ENCODE data around the gene GTF2IRD1. TPM values are rescaled to one million over a fixed set of nuclear protein-coding genes. Genes with fewer than 3 reads are reported as not detected.
"Not testable (repeated sequence)": the region's sequence is repeated elsewhere in the genome, so short reads cannot be mapped to it uniquely, and the experiment has no call there.

The GTF2IRD1 gene
- polyA plus RNA-seq, 3 donors, result 4.0 to 10.1 (median 9.1) TPM

DNA sequence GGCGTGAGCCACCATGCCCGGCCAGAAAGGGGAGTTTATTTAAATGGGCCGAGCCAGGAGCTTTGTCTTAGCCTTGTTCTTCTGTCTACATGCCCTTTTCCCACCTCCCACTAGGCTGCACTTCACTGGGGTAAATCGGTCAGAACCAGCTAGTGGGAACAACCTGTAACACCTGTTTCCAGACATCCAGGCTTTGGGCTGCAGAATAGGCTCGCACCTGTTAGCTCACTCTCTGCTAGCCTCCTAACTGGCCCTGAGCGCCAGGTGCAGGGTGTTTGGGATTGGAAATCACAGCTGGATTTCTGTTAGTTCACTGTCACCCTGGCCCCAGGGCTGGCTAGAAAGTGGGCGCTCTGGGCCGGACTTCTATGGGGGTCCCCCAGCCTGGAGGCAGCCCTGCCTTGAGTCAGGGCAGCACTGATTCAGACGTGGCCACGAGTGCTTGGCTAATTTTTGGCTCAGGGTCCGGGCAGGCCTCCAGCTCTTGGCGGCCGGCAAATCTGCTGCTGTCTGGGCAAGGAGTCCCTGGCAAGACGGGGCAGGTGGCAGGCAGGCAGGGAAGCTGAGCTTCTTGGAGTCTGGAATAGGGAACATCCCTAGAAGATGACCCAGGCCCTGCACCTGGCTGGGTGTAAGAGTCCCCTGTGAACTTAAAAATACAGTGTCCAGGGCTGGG is 48.6 kb downstream of the GTF2IRD1 start:
- 44 to 84% (median 81%) methylated on average over 14 of the region's 14 CpGs for WGBS, 3 donors
- H3K27ac ChIP-seq (ENCODE audit: low read depth, low read length), result no peak overlapping the region

DNA sequence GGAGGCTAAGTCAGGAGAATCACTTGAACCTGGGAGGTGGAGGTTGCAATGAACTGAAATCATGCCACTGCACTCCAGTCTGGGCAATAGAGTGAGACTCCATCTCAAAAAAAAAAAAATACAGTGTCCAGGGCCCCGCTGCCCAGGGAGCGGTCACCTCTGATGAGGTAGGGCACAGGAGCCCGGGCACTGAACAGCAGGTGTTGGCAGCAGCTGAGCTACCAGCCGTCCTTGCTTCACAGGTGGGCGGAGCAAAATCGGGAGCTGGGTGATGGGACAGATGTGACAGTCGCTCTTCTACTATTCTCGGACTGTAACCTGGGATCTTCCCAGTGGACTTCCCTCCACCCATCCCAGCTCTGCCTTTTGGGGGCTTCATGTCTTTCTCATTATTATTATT is 49.4 kb downstream of the GTF2IRD1 start:
- no peak overlapping the region for H3K27ac ChIP-seq (ENCODE audit: low read depth, low read length)
- WGBS, 3 donors, result 59 to 93% (median 93%) methylated on average over 8 of the region's 8 CpGs

DNA sequence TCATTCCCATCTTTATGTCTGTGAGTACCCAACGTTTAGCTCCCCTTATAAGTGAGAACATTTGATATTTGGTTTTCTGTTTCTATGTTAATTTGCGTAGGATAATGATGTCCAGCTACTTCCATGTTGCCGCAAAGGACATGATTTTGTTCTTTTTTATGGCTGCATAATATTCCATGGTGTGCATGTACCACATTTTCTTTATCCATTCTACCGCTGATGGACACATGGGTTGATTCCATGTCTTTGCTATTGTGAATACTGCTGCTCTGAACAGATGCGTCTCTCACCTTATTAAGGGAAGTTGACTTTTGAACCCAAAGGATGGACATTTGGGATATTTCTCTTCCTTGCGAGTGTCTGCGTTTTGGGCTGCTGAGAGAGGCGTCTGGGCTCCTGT is 50.2 kb downstream of the GTF2IRD1 start:
- WGBS, 3 donors, result 96 to 98% (median 97%) methylated on average over 8 of the region's 8 CpGs
- H3K27ac ChIP-seq (ENCODE audit: low read depth, low read length), result no peak overlapping the region

DNA sequence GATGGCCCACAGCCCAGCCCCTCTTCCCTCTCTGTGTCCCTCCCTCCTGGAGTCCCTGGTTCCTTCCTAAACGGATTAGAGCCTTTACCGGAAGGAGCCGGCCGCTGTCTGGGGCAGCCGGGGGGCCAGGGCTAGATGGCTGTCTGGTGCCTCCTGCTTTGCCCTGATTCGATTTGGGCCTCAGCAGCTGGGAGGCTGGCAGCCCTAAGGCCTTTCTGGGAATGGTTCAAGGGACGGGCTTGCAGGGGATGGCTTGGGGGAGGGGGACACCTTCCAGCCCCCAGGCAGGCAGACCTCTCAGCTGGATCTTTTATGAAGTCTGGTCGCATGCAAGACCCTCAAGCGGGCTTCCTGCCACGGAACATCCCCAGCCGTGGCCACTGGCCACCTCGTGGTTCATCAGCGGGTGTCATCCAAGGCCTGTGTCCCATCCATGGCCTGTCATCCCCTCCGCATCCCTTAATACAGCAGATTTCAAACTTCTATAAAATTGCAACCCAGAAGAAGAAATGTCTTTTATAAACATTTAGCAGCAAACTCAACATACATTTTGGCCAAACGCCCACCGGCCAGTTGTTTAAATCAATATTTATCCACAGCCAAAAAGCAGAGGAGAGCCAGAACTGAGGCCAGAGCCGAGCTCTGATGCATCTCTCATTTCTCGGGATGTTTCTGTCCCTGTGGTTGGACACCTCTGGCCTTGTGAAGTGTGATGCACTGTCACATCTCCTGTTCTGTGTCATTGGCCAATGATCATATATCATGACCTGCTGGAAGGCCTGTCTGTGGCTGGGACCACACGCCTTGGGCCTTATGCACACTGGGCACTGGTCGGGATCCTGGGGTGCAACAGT is 52.0 kb downstream of the GTF2IRD1 start:
- 70 to 82% (median 76%) methylated on average over 20 of the region's 20 CpGs for WGBS, 3 donors
- no peak overlapping the region for H3K27ac ChIP-seq (ENCODE audit: low read depth, low read length)

DNA sequence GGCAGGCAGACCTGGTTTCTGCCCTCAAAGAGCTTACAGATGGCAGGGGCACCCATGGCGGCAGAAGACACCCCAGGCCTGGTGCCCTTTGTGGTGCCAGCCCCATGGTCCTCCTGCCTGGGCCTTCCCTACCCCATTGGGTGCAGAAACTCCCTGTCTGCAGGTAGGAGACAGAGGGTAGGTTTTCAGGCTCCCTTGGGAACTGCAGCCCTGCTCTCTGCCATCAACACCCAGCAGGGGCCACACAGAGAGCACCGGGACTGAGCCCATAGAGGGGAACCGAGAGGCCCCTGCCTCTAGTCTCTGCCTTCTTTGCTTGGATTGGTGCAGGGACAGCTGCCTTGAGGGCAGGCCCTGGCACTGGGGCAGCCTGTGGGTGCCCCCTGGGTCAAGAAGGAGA is 52.6 kb downstream of the GTF2IRD1 start:
- H3K27ac ChIP-seq (ENCODE audit: low read depth, low read length), result no peak overlapping the region
- WGBS, 3 donors, result 89 to 97% (median 94%) methylated on average over 3 of the region's 3 CpGs

DNA sequence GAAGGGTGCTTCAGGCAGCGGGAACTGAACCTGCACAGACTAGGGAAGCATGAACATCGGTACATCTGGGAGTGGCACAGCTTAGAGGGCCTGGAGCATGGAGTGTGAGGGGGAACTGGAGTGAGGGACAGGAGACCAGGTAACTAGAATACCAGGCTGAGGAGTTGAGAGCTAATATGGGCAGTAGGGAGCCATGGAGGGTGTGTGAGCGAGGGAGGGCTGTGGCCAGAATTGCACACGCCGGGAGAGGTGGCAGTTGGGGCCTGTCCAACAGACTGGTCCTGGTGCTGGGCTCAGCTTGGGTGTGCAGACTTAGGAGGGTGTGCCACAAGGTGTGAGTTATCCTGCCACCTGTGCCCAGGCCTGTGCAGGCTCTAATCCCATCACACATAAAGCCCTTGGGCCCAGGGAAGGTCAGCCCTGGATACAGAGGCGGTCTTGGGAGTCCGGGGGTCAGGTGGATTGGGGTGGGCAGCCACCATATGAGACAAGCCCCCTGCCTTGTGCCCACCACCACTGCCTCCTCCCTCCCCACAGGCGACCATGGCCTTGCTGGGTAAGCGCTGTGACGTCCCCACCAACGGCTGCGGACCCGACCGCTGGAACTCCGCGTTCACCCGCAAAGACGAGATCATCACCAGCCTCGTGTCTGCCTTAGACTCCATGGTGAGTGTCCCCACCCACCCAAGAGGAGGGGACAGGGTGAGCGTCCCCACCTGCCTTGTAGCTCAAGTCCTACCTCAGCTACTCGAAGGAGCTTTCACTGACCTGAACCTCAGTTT is 54.0 kb downstream of the GTF2IRD1 start:
- 89 to 98% (median 95%) methylated on average over 21 of the region's 21 CpGs for WGBS, 3 donors
- no peak overlapping the region for H3K27ac ChIP-seq (ENCODE audit: low read depth, low read length)

DNA sequence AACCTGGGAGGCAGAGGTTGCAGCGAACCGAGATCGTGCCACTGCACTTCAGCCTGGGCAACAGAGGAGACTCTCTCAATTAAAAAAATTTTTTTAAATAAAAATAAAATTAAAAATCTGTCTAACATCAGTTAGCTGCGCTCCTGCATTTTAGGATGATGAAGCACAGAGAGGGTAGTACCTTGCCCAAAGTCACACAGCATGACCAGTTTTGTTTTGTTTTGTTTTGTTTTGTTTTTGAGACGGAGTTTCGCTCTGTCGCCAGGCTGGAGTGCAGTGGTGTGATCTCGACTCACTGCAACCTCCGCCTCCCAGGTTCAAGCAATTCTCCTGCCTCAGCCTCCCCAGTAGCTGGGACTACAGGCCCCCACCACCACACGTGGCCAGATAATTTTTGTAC is 55.7 kb downstream of the GTF2IRD1 start:
- WGBS, 3 donors, result 89 to 95% (median 94%) methylated on average over 10 of the region's 10 CpGs
- H3K27ac ChIP-seq (ENCODE audit: low read depth, low read length), result not testable (repeated sequence)

DNA sequence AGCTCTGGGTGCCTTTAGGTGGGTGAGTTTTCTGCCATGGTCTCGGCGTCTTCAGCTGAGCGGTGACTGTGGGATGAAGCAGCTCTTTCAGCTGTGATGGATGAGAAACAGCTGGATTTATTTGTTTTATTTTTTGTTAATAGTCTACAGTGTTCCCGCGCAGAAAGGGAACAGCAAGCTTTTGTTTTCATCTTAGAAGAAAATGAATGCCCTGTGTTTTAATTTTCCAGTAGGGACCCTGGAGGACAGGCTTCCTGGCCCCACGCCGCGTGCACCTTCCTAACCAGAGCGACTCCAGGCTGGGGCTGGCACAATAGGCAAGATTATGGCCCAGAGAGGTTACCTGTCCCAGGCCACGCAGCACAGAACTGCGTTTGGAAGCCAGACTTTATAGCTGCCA is 57.6 kb downstream of the GTF2IRD1 start:
- WGBS, 3 donors, result 82 to 90% (median 83%) methylated on average over 11 of the region's 11 CpGs
- no peak overlapping the region for H3K27ac ChIP-seq (ENCODE audit: low read depth, low read length)

DNA sequence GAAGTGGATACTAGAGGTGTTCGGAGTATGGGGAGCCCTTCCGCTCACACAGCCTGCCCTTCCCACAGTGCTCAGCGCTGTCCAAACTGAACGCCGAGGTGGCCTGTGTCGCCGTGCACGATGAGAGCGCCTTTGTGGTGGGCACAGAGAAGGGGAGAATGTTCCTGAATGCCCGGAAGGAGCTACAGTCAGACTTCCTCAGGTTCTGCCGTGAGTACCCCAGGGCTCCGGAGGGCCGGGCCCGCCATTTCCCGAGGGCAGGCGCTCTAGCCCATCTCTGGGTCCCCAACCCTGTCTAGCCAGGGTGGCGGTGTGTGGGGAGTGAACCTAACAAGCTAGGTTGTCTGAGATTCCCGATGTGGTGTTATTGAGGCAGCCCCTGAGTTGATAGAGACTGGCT is 59.1 kb downstream of the GTF2IRD1 start:
- WGBS, 3 donors, result 92 to 95% (median 93%) methylated on average over 18 of the region's 18 CpGs
- no peak overlapping the region for H3K27ac ChIP-seq (ENCODE audit: low read depth, low read length)

DNA sequence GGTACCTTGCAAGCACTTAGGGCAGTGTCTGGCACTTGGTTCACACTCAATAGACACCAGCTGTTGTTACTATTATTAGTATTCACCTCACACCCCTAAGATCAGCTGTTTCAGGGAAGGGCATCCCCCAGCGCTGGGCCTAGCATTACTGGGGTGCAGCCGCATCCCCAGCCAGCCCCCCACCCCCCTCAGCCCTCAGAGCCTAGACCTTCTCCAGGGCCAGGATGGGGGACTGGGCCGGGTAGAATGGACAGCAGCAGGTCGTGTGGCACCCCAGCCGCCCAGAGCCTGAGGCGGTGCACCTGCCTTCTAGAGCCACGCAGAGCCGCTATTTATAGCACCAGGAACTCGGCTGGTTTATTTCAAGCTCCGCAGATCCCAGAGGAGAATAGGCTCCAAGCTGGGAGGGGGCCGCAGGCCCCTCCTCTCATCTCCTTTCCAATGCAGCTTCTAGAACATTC is 60.5 kb downstream of the GTF2IRD1 start:
- WGBS, 3 donors, result 77 to 95% (median 88%) methylated on average over 9 to 11 of the region's 11 CpGs
- H3K27ac ChIP-seq (ENCODE audit: low read depth, low read length), result no peak overlapping the region

DNA sequence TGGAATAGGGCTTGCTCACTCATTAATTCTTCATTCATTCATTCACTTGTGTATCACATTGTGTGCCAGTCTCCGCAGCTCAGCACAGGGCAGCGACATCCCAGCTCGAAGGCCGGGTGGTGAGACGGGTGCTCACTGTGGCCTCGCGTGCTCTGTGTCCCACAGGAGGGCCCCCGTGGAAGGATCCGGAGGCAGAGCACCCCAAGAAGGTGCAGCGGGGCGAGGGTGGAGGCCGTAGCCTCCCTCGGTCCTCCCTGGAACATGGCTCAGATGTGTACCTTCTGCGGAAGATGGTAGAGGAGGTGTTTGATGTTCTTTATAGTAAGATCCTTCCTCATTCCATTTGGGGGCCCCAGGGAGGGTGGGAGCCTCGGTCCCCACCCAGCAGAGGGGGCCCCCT is 61.6 kb downstream of the GTF2IRD1 start:
- H3K27ac ChIP-seq (ENCODE audit: low read depth, low read length), result no peak overlapping the region
- 93 to 95% (median 94%) methylated on average over 15 of the region's 15 CpGs for WGBS, 3 donors

DNA sequence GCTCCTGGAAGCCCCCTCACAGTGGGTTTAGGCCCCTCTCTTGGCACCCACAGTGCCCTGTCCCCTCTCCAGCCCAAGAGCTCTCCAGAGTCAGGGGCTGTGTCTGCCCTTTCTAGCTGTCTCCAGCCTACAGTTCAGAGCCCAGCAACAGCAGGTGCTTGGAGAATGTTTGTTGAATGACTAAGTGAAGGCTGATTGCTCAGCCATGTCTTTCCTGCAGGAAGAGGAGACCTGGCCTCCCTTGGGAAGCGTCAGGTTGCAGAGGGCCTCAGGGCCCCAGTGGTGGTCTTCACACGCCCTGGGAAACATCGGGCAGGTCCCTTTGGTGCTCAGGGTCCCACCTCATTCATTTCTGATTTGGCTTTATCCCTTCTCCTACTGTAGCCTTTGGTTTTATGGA is 62.5 kb downstream of the GTF2IRD1 start:
- 89 to 96% (median 95%) methylated on average over 3 of the region's 3 CpGs for WGBS, 3 donors
- H3K27ac ChIP-seq (ENCODE audit: low read depth, low read length), result no peak overlapping the region

DNA sequence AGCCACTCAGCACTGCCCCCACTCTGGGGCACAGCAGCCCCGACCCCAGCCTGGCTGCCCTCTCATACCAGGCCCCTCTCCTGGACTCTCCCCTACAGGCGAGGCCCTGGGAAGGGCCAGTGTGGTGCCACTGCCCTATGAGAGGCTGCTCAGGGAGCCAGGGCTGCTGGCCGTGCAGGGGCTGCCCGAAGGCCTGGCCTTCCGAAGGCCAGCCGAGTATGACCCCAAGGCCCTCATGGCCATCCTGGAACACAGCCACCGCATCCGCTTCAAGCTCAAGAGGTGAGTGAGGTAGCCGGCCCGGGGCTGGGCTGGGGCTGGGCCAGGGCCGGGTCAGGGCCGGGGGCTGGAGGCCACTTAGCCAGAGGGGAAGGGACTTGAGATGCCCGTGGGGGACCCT is 64.3 kb downstream of the GTF2IRD1 start:
- H3K27ac ChIP-seq (ENCODE audit: low read depth, low read length), result no peak overlapping the region
- 93% methylated on average over 11 to 13 of the region's 13 CpGs for whole genome bisulfite sequencing, 3 donors

DNA sequence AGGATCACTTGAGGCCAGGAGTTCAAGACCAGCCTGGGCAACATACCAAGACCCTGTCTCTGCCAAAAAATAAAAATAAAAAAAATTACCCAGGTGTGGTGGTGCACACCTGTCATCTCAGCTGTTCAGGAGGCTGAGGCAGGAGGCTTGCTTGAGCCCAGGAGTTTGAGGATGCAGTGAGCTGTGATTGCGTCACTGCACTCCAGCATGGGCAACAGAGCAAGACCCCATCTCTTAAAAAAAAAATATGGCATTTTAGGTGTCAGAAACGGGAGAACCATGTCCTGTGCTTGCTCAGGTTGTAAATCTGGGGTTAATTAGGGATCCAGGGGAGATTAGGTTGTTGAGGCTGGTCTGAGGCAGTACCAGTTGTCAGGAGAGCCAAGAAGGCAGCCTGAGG is 64.9 kb downstream of the GTF2IRD1 start:
- 86 to 96% (median 93%) methylated on average over 2 of the region's 2 CpGs for WGBS, 3 donors
- no peak overlapping the region for H3K27ac ChIP-seq (ENCODE audit: low read depth, low read length)

DNA sequence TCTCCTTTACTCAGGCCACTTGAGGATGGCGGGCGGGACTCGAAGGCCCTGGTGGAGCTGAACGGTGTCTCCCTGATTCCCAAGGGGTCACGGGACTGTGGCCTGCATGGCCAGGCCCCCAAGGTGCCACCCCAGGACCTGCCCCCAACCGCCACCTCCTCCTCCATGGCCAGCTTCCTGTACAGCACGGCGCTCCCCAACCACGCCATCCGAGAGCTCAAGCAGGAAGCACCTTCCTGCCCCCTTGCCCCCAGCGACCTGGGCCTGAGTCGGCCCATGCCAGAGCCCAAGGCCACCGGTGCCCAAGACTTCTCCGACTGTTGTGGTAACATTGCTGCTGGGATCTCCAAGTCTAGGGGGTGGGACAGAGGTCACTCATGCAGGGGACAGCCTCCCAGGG is 65.7 kb downstream of the GTF2IRD1 start:
- H3K27ac ChIP-seq (ENCODE audit: low read depth, low read length), result no peak overlapping the region
- WGBS, 3 donors, result 90 to 95% (median 94%) methylated on average over 14 of the region's 14 CpGs

DNA sequence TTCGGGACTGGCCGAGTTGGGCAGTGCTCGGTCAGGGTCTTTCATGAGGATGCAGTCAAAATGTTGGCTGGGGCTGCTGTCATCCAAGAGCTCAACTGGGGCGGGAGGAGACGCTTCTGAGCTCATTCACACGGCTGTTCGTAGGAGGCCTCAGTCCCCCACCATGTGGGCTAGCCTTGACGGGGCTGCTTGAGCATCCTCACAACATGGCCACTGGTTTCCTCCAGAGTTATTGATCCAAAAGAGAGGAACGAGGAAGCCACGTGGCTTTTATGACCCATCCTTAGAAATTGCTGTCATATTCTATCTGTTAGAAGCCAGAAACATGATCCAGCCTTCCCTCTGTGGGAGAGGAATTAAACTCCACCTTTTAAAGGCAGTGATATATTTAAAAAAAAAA is 68.1 kb downstream of the GTF2IRD1 start:
- 96% methylated on average over 10 of the region's 10 CpGs for WGBS, 3 donors
- H3K27ac ChIP-seq (ENCODE audit: low read depth, low read length), result no peak overlapping the region

DNA sequence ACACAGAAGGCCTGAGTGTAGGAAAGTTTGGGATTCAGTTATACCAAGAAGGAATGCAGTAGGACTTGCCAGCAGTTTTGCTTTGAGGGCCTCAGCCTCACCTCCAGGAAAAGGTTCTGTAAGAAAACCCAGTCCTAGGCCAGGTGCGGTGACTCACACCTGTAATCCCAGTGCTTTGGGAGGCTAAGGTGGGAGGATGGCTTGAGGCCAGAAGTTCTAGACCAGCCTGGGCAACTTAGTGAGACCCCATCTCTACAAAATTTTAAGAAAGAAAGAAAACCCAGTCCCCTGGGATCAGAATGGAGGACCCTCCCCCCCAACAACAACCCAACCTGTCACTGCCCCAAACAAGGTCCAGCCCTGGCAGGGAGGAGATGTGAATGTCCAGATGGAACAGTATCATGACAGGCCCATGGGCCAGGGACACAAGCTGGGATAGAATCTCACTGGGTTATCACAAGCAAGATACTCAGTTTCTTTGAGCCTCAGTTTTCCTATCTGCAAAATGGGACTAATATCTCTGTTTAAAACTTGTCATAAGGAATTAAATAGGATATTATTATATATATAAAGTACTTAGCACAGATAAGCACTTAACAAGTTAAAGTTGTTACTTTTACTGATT is 68.7 kb downstream of the GTF2IRD1 start:
- H3K27ac ChIP-seq (ENCODE audit: low read depth, low read length), result no peak overlapping the region
- 94 to 100% (median 95%) methylated on average over 1 of the region's 1 CpG for WGBS, 3 donors

DNA sequence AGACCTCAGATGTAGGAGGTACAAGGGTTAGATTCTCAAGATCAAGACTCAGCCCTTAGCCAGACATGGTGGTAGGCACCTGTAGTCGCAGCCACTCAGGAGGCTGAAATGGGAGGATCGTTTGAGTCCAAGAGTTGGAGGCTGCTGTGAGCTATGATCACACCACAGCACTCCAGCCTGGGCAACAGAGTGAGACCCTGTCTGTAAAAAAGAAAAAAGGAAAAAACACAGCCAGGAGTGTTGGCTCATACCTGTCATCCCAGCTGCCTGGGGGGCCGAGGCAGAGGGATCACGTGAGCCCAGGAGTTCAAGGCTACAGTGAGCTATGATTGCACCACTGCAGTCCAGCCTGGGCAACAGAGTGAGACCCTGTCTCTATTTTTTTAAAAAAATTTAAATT is 69.3 kb downstream of the GTF2IRD1 start:
- whole genome bisulfite sequencing, 3 donors, result 94 to 99% (median 98%) methylated on average over 4 of the region's 4 CpGs
- H3K27ac ChIP-seq (ENCODE audit: low read depth, low read length), result no peak overlapping the region

DNA sequence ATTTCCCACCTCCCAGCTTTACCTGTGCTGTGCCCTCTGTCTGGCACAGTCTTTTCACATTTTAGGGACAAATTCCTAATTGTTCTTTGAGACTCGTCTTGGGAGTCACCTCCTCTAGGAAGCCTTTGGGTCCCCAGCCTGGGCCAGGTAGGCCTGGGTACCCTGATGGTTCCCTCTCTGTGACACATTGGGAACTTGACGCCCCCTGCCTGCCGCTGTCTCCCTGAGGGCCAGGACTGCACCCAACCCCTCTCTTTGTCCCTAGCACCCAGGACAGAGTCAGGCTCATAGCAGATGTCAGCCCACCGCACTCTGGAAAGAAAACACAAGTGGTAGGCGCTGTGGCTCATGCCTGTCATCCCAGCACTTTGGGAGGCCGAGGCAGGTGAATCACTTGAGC is 71.4 kb downstream of the GTF2IRD1 start:
- H3K27ac ChIP-seq (ENCODE audit: low read depth, low read length), result no peak overlapping the region
- WGBS, 3 donors, result 92 to 95% (median 94%) methylated on average over 6 of the region's 6 CpGs
